CD4-positive, alpha-beta memory T cell (primary cell): Measurements from ENCODE around the gene MRTFA. TPM values are rescaled to one million over a fixed set of nuclear protein-coding genes. Genes with fewer than 3 reads are reported as not detected.
"Not testable (repeated sequence)": the region's sequence is repeated elsewhere in the genome, so short reads cannot be mapped to it uniquely, and the experiment has no call there.

ENCODE experiments used
- CTCF ChIA-PET: fragments of 350-600 bp; sonication (Branson Sonifier 250); formaldehyde crosslinking; loops from one replicate; lab custom pipeline; 2021; ENCODE audit warnings: inconsistent platforms; ENCODE audit not compliant: partially characterized antibody; lab: Charles Lee
- POLR2A ChIA-PET: fragments of 350-600 bp; sonication (Branson Sonifier 250); formaldehyde crosslinking; loops from one replicate; lab custom pipeline; 2021; ENCODE audit not compliant: partially characterized antibody; lab: Charles Lee
- DNase-seq, 5 donors: peaks; one replicate each; pipeline versions ENCODE4 v3.0.0 to v3.0.0-alpha.2; 2020 to 2022; ENCODE audit warnings: mixed read lengths in 1 of 5
- H3K27ac ChIP-seq: one replicate; pipeline ENCODE4 v1.7.0; 2013; ENCODE audit warnings: low read depth, low read length
- H3K27me3 ChIP-seq: 2 replicates; pipeline ENCODE4 v1.7.0; 2013; ENCODE audit warnings: mild to moderate bottlenecking, low read length, moderate library complexity; ENCODE audit not compliant: insufficient read depth
- H3K36me3 ChIP-seq: 2 replicates; pipeline ENCODE4 v1.7.0; 2013; ENCODE audit warnings: mild to moderate bottlenecking, low read length, moderate library complexity; ENCODE audit not compliant: insufficient read depth
- H3K4me1 ChIP-seq: 2 replicates; pipeline ENCODE4 v1.7.0; 2013; ENCODE audit warnings: mild to moderate bottlenecking, low read length, moderate library complexity; ENCODE audit not compliant: insufficient read depth
- H3K4me3 ChIP-seq, 2 donors: one replicate each; pipeline ENCODE4 v1.7.0; 2013; ENCODE audit warnings: low read length in 2 of 2, mild to moderate bottlenecking in 1 of 2
- H3K9me3 ChIP-seq, 2 donors: one replicate each; pipeline ENCODE4 v1.7.0; 2013; ENCODE audit warnings: low read length in 2 of 2, control low read depth in 1 of 2; ENCODE audit not compliant: control insufficient read depth in 1 of 2
- H3K27ac Mint-ChIP-seq, 7 donors: one replicate each; pipeline ENCODE4 v1.8.0; 2020 to 2021; ENCODE audit warnings: mixed read lengths in 7 of 7, mild to moderate bottlenecking in 6 of 7, inconsistent platforms in 3 of 7, moderate library complexity in 3 of 7
- H3K27me3 Mint-ChIP-seq, 2 donors: one replicate each; pipeline ENCODE4 v1.8.0; 2020 to 2021; ENCODE audit warnings: mixed read lengths in 2 of 2
- H3K36me3 Mint-ChIP-seq, 2 donors: one replicate each; pipeline ENCODE4 v1.8.0; 2020 to 2021; ENCODE audit warnings: mixed read lengths in 2 of 2, inconsistent platforms in 1 of 2, mild to moderate bottlenecking in 1 of 2
- H3K4me1 Mint-ChIP-seq, 4 donors: one replicate each; pipeline ENCODE4 v1.8.0; 2020 to 2021; ENCODE audit warnings: mixed read lengths in 4 of 4, mild to moderate bottlenecking in 1 of 4
- H3K4me3 Mint-ChIP-seq, 8 donors: one replicate each; pipeline ENCODE4 v1.8.0; 2020 to 2021; ENCODE audit warnings: mixed read lengths in 8 of 8, mild to moderate bottlenecking in 7 of 8, moderate library complexity in 6 of 8, inconsistent platforms in 3 of 8
- H3K9me3 Mint-ChIP-seq, 8 donors: one replicate each; pipeline ENCODE4 v1.8.0; 2020 to 2021; ENCODE audit warnings: mixed read lengths in 8 of 8, mild to moderate bottlenecking in 5 of 8, inconsistent platforms in 3 of 8, moderate library complexity in 1 of 8
- intact Hi-C: fragments of 100-400 bp; cut with micrococcal nuclease; formaldehyde crosslinking; loops from one replicate; pipeline ENCODE4 v1.15.1; 2023
- polyA plus RNA-seq, 2 donors: library from polyadenylated mRNA; unstranded; fragments of 300-500 nt; fragmentation: Illumina TruSeq; gene quantifications; one replicate each; pipeline ENCODE4 v1.2.3, GENCODE V29; 2021
- total RNA-seq, 2 experiments: library from RNA; stranded (reverse); gene quantifications; one replicate each; pipeline ENCODE4 v1.2.3, GENCODE V29; 2021

MRTFA gene
- total and polyA plus RNA-seq, 4 experiments from 2014 or later: 5.3 to 91.6 (median 50.9) TPM

GRCh38 chr22:40387746-40388145 is 248.8 kb downstream of the MRTFA start:
- no peak for DNase-seq
- peak overlapping the region in 1 of 7 donors; percentile 67 for H3K27ac Mint-ChIP-seq
- CTCF ChIA-PET: no interaction called here
- Histone ChIP-seq H3K9me3 (no peaks in the 10 kb centered on the region), H3K4me1 (peaks cover 30% of the 10 kb centered on the region), H3K27me3 (no peaks in the 10 kb centered on the region), H3K27ac (no peak overlapping the region), H3K36me3 (no peaks in the 10 kb centered on the region), H3K4me3 (no peak overlapping the region)
- intact Hi-C loops: no loop called here
- peak overlapping the region in 1 of 8 donors; percentile 6 for H3K4me3 Mint-ChIP-seq
- H3K27me3 Mint-ChIP-seq: no peaks in the 10 kb centered on the region
- peaks cover 0 to 2% (median 0%) of the 10 kb centered on the region in 8 donors for H3K9me3 Mint-ChIP-seq
- POLR2A ChIA-PET: no interaction called here
- H3K4me1 Mint-ChIP-seq: peaks cover 42 to 72% (median 56%) of the 10 kb centered on the region in 4 donors
- peaks cover 12 to 13% of the 10 kb centered on the region in 2 donors for H3K36me3 Mint-ChIP-seq

DNA sequence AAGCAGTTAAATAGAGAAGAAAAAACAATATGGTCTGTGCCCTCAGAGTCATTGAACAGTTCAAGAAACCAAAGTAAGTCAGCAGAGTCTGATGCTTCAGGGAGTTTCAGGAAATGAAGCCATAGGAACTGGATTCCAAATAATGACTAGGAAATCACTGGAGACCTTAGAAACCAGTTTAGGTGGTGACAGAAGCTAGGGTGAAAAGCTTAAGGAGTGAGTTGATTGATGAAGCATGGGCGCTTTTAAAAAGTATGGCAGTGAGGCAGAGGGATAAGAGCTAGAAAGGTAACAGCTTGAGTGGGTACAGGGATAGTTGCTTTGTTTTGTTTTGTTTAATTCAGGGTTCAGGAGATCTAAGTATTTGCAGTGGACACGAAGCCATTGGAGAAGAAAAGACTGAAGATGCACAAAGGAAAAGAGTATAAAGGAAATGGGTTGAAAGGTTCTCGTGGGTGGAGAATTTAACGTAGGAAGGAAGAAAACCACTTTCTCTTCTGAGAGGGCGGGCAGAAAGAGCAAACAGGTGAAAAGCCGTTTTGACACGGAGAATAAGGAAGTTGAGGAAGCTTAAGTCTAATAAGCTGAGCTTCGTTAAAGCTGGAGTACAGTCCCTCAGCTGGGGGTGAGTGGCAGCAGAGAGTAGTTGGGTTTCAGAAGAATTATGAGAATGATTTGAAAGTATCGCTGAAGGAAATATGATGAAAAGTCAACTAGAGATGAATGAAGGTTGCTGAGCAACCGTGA is 251.3 kb downstream of the MRTFA start:
- Mint-ChIP-seq H3K36me3 (peaks cover 13 to 15% of the 10 kb centered on the region in 2 donors), H3K4me1 (peaks cover 40 to 66% (median 52%) of the 10 kb centered on the region in 4 donors), H3K27me3 (no peaks in the 10 kb centered on the region), H3K4me3 (peak overlapping the region; percentile 74 to 90 (median 86)), H3K9me3 (no peaks in the 10 kb centered on the region), H3K27ac (peak overlapping the region; percentile 78 to 99 (median 93))
- ChIA-PET CTCF (interaction anchor here (1.0 to 1.5 kb wide), 6 partner anchors 14 to 103 kb away, joined by 3 to 6 read pairs (median 4); no protein-coding TSS in a partner anchor), POLR2A (interaction anchor here (0.6 to 2.1 kb wide), 10 partner anchors 9 to 452 kb away, joined by 3 to 16 read pairs (median 4); partner anchors contain the start of gene SGSM3)
- intact Hi-C loops: loop anchor here (1.0 kb wide), 2 partner anchors 15 kb away; partner anchors contain the start of gene SGSM3
- DNase-seq: peak; percentile 48 to 63 (median 60)
- Histone ChIP-seq H3K4me1 (peaks cover 25% of the 10 kb centered on the region), H3K9me3 (no peaks in the 10 kb centered on the region), H3K4me3 (peak overlapping the region in 1 of 2 donors; percentile 31), H3K27me3 (no peaks in the 10 kb centered on the region), H3K36me3 (no peaks in the 10 kb centered on the region), H3K27ac (peak overlapping the region; percentile 47)

GRCh38 chr22:40383905-40384304 is 252.6 kb downstream of the MRTFA start:
- intact Hi-C loops: no loop called here
- peaks cover 25% of the 10 kb centered on the region for H3K4me1 ChIP-seq
- no peak overlapping the region for H3K27ac ChIP-seq

GRCh38 chr22:40381461-40381860 is 255.1 kb downstream of the MRTFA start:
- H3K27me3 Mint-ChIP-seq: no peaks in the 10 kb centered on the region
- POLR2A ChIA-PET: no interaction called here
- H3K4me1 ChIP-seq: peaks cover 30% of the 10 kb centered on the region
- no peak overlapping the region for H3K27ac ChIP-seq
- CTCF ChIA-PET: interaction anchor here (1.1 to 1.4 kb wide), 2 partner anchors 13 to 21 kb away, joined by 3 to 4 read pairs; no protein-coding TSS in a partner anchor
- H3K4me3 Mint-ChIP-seq: no peak overlapping the region
- H3K27ac Mint-ChIP-seq: no peak overlapping the region
- no peak for DNase-seq
- peaks cover 37 to 60% (median 49%) of the 10 kb centered on the region in 4 donors for H3K4me1 Mint-ChIP-seq
- no peaks in the 10 kb centered on the region for H3K27me3 ChIP-seq
- H3K9me3 Mint-ChIP-seq: no peaks in the 10 kb centered on the region
- H3K36me3 ChIP-seq: no peaks in the 10 kb centered on the region
- H3K36me3 Mint-ChIP-seq: peaks cover under 1 to 8% of the 10 kb centered on the region in 2 donors
- no peaks in the 10 kb centered on the region for H3K9me3 ChIP-seq
- no peak overlapping the region for H3K4me3 ChIP-seq
- intact Hi-C loops: no loop called here

More at GRCh38 chr22:40383905-40384304, 252.6 kb downstream of the MRTFA start:
- DNase-seq: no peak
- Mint-ChIP-seq H3K27me3 (no peaks in the 10 kb centered on the region), H3K9me3 (no peaks in the 10 kb centered on the region), H3K36me3 (peaks cover 11 to 17% of the 10 kb centered on the region in 2 donors), H3K4me3 (peak overlapping the region in 5 of 8 donors; percentile 6 to 62 (median 43)), H3K27ac (peak overlapping the region; percentile 43 to 78 (median 65)), H3K4me1 (peaks cover 47 to 68% (median 59%) of the 10 kb centered on the region in 4 donors)
- CTCF ChIA-PET: interaction anchor here (1.2 kb wide), 1 partner anchor 9 kb away, joined by 3 read pairs; no protein-coding TSS in a partner anchor
- no peak overlapping the region for H3K4me3 ChIP-seq
- no peaks in the 10 kb centered on the region for H3K9me3 ChIP-seq
- POLR2A ChIA-PET: interaction anchor here (0.6 to 1.9 kb wide), 2 partner anchors 14 to 78 kb away, joined by 3 to 8 read pairs; partner anchors contain the start of gene SGSM3
- H3K36me3 ChIP-seq: no peaks in the 10 kb centered on the region
- no peaks in the 10 kb centered on the region for H3K27me3 ChIP-seq

DNA sequence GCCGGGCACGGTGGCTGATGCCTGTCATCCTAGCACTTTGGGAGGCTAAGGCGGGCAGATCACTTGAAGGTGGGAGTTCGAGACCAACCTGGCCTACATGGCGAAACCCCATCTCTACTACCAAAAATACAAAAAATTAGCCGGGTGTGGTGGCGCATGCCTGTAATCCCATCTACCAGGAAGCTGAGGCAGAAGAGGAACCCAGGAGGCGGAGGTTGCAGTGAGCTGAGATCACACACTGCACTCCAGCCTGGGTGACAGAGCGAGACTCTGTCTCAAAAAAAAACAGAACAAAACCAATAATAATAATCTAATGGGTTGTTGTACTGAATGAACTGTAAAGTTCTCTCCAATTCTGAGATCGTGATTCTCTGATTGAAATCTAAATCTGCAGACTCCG is 258.1 kb downstream of the MRTFA start:
- H3K27ac Mint-ChIP-seq, H3K27me3 Mint-ChIP-seq, H3K36me3 ChIP-seq, DNase-seq, H3K9me3 ChIP-seq, H3K9me3 Mint-ChIP-seq, H3K27me3 ChIP-seq, intact Hi-C loops, H3K4me1 ChIP-seq, H3K4me3 Mint-ChIP-seq, H3K4me3 ChIP-seq, H3K27ac ChIP-seq: not testable (repeated sequence)
- POLR2A ChIA-PET: interaction anchor here (0.6 kb wide), 1 partner anchor 254 kb away, joined by 3 read pairs; no protein-coding TSS in a partner anchor
- CTCF ChIA-PET: interaction anchor here (1.3 kb wide), 1 partner anchor 186 kb away, joined by 3 read pairs; no protein-coding TSS in a partner anchor
- Mint-ChIP-seq H3K4me1 (peaks cover 27 to 40% (median 34%) of the 10 kb centered on the region in 4 donors), H3K36me3 (peaks cover 4 to 15% of the 10 kb centered on the region in 2 donors)

DNA sequence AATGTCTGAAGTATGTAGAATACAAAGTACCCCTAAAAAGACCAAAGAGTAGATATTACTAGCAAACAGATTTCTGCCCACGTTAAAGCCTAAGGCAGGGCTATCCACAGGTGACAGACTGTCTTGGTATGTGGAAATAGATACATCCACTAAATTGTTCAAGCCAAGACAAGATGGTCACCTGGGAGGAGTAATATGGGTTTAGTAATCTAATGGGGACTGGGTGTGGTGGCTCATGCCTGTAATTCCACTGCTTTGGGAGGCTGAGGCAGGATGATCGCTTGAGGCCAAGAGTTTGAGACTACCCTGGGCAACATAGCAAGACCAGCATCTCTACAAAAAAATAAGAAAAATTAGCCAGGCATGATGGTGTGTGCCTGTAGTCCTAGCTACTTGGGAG is 258.6 kb downstream of the MRTFA start:
- ChIA-PET POLR2A (interaction anchor here (0.6 kb wide), 1 partner anchor 254 kb away, joined by 3 read pairs; no protein-coding TSS in a partner anchor), CTCF (interaction anchor here (1.1 to 1.3 kb wide), 3 partner anchors 21 to 185 kb away, joined by 3 read pairs; no protein-coding TSS in a partner anchor)
- H3K27ac ChIP-seq: no peak overlapping the region
- Mint-ChIP-seq H3K27me3 (no peaks in the 10 kb centered on the region), H3K4me3 (no peak overlapping the region), H3K4me1 (peaks cover 31 to 40% (median 34%) of the 10 kb centered on the region in 4 donors), H3K9me3 (no peaks in the 10 kb centered on the region), H3K36me3 (peaks cover 9 to 18% of the 10 kb centered on the region in 2 donors), H3K27ac (peak overlapping the region in 1 of 7 donors; percentile 4)
- H3K27me3 ChIP-seq: no peaks in the 10 kb centered on the region
- peaks cover 7% of the 10 kb centered on the region for H3K4me1 ChIP-seq
- DNase-seq: no peak
- H3K4me3 ChIP-seq: no peak overlapping the region
- H3K36me3 ChIP-seq: no peaks in the 10 kb centered on the region
- H3K9me3 ChIP-seq: no peaks in the 10 kb centered on the region
- intact Hi-C loops: no loop called here

- no peak overlapping the region for H3K27ac ChIP-seq
- intact Hi-C loops: no loop called here
- no peaks in the 10 kb centered on the region for H3K27me3 ChIP-seq
- POLR2A ChIA-PET: interaction anchor here (0.8 kb wide), 2 partner anchors 10 to 332 kb away, joined by 3 to 4 read pairs; no protein-coding TSS in a partner anchor
- no peak for DNase-seq
- Mint-ChIP-seq H3K4me1 (peaks cover 30 to 41% (median 37%) of the 10 kb centered on the region in 4 donors), H3K27ac (no peak overlapping the region), H3K9me3 (no peaks in the 10 kb centered on the region), H3K27me3 (no peaks in the 10 kb centered on the region), H3K36me3 (peaks cover 12 to 20% of the 10 kb centered on the region in 2 donors), H3K4me3 (no peak overlapping the region)
- H3K9me3 ChIP-seq: no peaks in the 10 kb centered on the region
- CTCF ChIA-PET: interaction anchor here (0.7 kb wide), 1 partner anchor 1460 kb away, joined by 3 read pairs; no protein-coding TSS in a partner anchor
- peaks cover 22% of the 10 kb centered on the region for H3K4me1 ChIP-seq
- H3K4me3 ChIP-seq: no peak overlapping the region
- no peaks in the 10 kb centered on the region for H3K36me3 ChIP-seq
Observed at GRCh38 chr22:40376149-40376548, 260.4 kb downstream of the MRTFA start.
